ENCODE results near the gene LAPTM5.
A peak's percentile ranks its signal among the peaks of the same experiment; 100 is the strongest.

DNA sequence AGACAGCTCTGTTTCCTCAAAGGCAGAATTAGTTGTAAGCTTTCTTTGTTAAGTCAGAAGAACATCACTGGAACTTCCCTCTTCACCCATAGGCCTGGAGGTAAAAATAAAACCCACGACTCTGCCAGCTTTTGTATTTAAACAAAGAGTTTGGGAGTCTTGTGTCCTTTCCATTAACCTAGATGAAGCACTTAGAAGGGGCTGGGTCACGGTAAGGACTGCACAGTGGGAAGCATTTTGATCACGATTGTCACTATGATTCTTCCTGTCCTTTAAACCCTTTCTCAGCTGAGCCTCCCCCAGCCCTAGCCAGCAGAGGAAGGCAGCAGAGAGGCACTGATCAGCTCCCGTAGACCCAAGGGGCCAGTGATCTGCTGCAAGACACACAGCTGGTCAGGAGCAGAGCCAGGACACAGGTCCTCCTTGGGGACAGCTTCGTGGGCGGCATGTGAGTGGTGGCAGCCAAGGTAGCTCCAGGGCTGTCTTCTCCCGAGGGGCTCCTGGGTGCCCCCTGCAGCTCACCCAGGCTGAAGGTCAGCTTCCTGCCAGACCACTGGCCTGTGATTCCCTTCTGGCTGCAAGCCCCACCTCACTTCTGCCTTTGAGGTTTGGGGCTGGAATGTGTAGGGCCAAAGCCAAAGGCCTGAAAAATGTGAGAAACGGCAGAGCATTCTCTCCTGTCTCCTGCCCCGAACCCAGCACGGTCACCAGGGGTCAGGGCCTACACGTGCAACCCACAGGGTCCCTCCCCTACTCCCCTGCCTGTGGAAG lies 4.0 kb upstream of the LAPTM5 start:
- TF ChIP-seq, protein P1, sequence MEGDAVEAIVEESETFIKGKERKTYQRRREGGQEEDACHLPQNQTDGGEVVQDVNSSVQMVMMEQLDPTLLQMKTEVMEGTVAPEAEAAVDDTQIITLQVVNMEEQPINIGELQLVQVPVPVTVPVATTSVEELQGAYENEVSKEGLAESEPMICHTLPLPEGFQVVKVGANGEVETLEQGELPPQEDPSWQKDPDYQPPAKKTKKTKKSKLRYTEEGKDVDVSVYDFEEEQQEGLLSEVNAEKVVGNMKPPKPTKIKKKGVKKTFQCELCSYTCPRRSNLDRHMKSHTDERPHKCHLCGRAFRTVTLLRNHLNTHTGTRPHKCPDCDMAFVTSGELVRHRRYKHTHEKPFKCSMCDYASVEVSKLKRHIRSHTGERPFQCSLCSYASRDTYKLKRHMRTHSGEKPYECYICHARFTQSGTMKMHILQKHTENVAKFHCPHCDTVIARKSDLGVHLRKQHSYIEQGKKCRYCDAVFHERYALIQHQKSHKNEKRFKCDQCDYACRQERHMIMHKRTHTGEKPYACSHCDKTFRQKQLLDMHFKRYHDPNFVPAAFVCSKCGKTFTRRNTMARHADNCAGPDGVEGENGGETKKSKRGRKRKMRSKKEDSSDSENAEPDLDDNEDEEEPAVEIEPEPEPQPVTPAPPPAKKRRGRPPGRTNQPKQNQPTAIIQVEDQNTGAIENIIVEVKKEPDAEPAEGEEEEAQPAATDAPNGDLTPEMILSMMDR (IDR thresholded peaks at IDR 0.05 in 8 of 11, conservative IDR thresholded peaks at IDR 0.05 in 3 of 11), result no peak
- peak in 1 of 3 donors; percentile 15 for TF ChIP-seq POLR2AphosphoS5 (IDR thresholded peaks at IDR 0.05)

Measured in spleen (tissue), 7 donors.